ELR (cell line): ENCODE data around the gene ZNF260.

Source experiments
- DNase-seq: peaks from one replicate; pipeline ENCODE4 v3.0.0-alpha.2; 2015; ENCODE audit warnings: low read depth

ZNF260 gene

GRCh38 chr19:36489920-36490415 lies 38.1 kb downstream of the ZNF260 start:
- peak; percentile 94 for DNase-seq

- DNase-seq, result peak; percentile 97
These were observed 38.8 kb downstream of the ZNF260 start, which contains the start of gene ZNF566 for GRCh38 chr19:36489118-36489919. TSS of gene ZNF566 (minus strand) at chr19:36489561. CDS start at chr19:36476557, 13,004 bp downstream.

GRCh38 chr19:36488846-36489117 lies 39.3 kb downstream of the ZNF260 start:
- DNase-seq, result no peak

- peak; percentile 40 for DNase-seq
These were observed 39.8 kb downstream of the ZNF260 start for GRCh38 chr19:36488118-36488845.

- no peak for DNase-seq
These were observed 44.4 kb downstream of the ZNF260 start for GRCh38 chr19:36483653-36484052.

- DNase-seq, result no peak
These were observed 45.2 kb downstream of the ZNF260 start for GRCh38 chr19:36482876-36483275.
